GM20000 (cell line): ENCODE data around the gene ZFP92.

ENCODE experiments used
- DNase-seq: peaks from one replicate; pipeline ENCODE4 v3.0.0; 2012; ENCODE audit warnings: low spot score
- TF ChIP-seq, protein P1 (sequence below): IDR thresholded peaks from 2 replicates; pipeline ENCODE4 v1.5.1; 2012; ENCODE audit warnings: mild to moderate bottlenecking, control low read depth; ENCODE audit errors: extremely low read depth, missing control alignments

Gene ZFP92

GRCh38 chrX:153420851-153421599 is 9.8 kb downstream of the ZFP92 start:
- no peak for DNase-seq
- TF ChIP-seq, protein P1, sequence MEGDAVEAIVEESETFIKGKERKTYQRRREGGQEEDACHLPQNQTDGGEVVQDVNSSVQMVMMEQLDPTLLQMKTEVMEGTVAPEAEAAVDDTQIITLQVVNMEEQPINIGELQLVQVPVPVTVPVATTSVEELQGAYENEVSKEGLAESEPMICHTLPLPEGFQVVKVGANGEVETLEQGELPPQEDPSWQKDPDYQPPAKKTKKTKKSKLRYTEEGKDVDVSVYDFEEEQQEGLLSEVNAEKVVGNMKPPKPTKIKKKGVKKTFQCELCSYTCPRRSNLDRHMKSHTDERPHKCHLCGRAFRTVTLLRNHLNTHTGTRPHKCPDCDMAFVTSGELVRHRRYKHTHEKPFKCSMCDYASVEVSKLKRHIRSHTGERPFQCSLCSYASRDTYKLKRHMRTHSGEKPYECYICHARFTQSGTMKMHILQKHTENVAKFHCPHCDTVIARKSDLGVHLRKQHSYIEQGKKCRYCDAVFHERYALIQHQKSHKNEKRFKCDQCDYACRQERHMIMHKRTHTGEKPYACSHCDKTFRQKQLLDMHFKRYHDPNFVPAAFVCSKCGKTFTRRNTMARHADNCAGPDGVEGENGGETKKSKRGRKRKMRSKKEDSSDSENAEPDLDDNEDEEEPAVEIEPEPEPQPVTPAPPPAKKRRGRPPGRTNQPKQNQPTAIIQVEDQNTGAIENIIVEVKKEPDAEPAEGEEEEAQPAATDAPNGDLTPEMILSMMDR, result no peak

DNA sequence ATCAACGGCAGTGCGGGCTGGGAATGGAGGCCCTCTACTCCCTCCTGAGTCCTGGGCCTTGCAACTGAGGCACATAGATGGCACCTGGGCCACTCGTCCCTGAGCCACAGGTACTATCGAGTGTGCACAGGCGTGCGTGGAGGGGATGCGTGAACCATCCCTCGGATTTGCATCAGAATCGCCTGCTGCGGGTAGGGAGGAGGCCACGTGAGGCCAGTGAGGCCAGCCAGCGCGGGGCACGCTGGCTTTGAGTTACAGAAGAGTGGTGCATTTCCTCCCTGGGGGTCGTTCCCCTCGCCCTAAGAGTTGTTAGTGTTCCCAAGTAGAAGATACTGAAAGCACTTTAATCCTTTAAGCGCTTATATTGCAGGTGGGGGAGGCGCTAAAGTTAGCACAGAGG is 10.6 kb downstream of the ZFP92 start:
- no peak for DNase-seq
- TF ChIP-seq, protein P1, result no peak

DNA sequence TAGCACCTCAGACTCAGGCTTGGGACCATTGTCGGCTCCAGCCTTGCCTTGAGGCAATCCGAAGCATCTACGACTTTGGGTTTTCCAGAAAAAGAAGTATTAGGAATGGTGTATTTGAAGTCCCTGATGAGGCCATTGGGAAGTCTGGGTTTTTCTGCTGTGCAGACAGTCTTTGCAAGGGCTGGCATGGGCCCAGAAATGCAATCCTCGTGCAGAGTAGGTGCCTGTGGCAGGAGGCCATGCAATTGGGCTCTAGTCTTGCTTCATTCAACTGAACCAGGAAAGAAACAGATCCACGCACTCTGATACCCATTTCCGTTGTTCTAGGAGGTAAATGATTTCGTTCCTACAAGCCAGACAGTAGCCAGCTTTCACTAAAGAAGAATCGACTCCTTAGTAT is 12.4 kb downstream of the ZFP92 start:
- DNase-seq, result no peak
- TF ChIP-seq, protein P1, result no peak

GRCh38 chrX:153426204-153426603 is 14.9 kb downstream of the ZFP92 start:
- no peak for DNase-seq
- TF ChIP-seq, protein P1, result no peak

- TF ChIP-seq, protein P1, result no peak
- DNase-seq, result no peak
These were observed 19.5 kb downstream of the ZFP92 start for GRCh38 chrX:153430796-153431195.

DNA sequence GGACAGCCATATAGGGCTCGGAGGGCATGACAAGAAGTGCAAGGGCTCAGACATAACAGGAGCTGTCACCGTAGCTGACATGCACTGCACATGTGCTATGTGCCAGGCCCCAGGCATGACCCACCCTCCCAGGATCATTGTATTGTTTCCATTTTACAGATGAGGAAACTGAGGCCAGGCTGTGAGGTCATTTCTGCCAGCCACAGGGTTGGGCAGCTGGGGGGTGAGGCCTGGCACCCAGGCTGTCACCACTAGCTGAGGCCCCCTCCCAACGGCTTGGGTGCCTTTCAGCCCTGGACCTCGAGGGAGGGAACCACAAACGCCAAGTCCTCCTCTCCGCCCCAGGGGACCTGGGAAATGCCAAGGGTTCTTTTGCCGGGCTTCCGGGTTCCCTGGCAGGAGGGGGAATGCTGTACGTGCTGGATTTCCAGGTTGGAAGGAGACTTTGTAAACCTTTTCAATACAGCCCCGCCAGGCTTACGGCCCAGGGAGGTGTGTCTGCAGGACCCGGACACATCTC is 21.9 kb downstream of the ZFP92 start:
- TF ChIP-seq, protein P1, result no peak
- no peak for DNase-seq

GRCh38 chrX:153433781-153434285 is 22.6 kb downstream of the ZFP92 start:
- DNase-seq, result no peak
- TF ChIP-seq, protein P1, result no peak
